K562 (cell line): ENCODE measurements around the gene TRPM4. TPM values are rescaled to one million over a fixed set of nuclear protein-coding genes. Genes with fewer than 3 reads are reported as not detected.

Experiments used
- DEAF1 ChIP-seq: fragments of 450-650 bp; formaldehyde crosslinking; IDR thresholded peaks from 2 replicates; pipeline ENCODE4 v1.4.0; 2020; ENCODE audit warnings: mild to moderate bottlenecking, moderate library complexity
- ELF1 ChIP-seq: fragments of 200-800 bp; sonication (Bioruptor generic); IDR thresholded peaks from 2 replicates; pipeline ENCODE4 v1.6.1; 2016; ENCODE audit warnings: missing genetic modification characterization, missing compliant biosample characterization
- FOXP4 ChIP-seq: sonication (generic); formaldehyde crosslinking; IDR thresholded peaks from 2 replicates; pipeline ENCODE4 v1.8.0; 2022; ENCODE audit warnings: mild to moderate bottlenecking, missing genetic modification reagents, borderline replicate concordance
- L3MBTL2 ChIP-seq: fragments of 450-650 bp; IDR thresholded peaks from 2 replicates; pipeline ENCODE4 v1.6.1; 2016; ENCODE audit warnings: mild to moderate bottlenecking, moderate library complexity
- MGA ChIP-seq: fragments of 450-650 bp; IDR thresholded peaks from 2 replicates; pipeline ENCODE4 v1.6.1; 2016; ENCODE audit warnings: mild to moderate bottlenecking, moderate library complexity
- NR1H2 ChIP-seq: sonication (generic); formaldehyde crosslinking; IDR thresholded peaks from 2 replicates; pipeline ENCODE4 v1.4.0; 2020; ENCODE audit warnings: mild to moderate bottlenecking, missing genetic modification reagents
- RB1 ChIP-seq: fragments of 450-650 bp; IDR thresholded peaks from 2 replicates; pipeline ENCODE4 v1.6.1; 2017; ENCODE audit warnings: low read depth, mild to moderate bottlenecking
- SAFB ChIP-seq: fragments of 200-400 bp; formaldehyde crosslinking; IDR thresholded peaks from 2 replicates; pipeline ENCODE4 v1.6.1; 2017; ENCODE audit warnings: low read depth, low read length, borderline replicate concordance
- TOE1 ChIP-seq, 2 experiments: fragments of 450-650 bp in 1 of 2; sonication (generic) in 1 of 2; formaldehyde crosslinking in 1 of 2; IDR thresholded peaks; 2 replicates each; pipeline versions ENCODE4 v1.7.1 to v1.8.0; 2016 to 2022; ENCODE audit warnings: borderline replicate concordance in 2 of 2, mild to moderate bottlenecking in 2 of 2, antibody characterized with exemption in 1 of 2, inconsistent platforms in 1 of 2, low read depth in 1 of 2, missing genetic modification reagents in 1 of 2, moderate library complexity in 1 of 2
- ZNF184 ChIP-seq: sonication (generic); formaldehyde crosslinking; IDR thresholded peaks from 2 replicates; pipeline ENCODE4 v1.5.0; 2020; ENCODE audit warnings: missing genetic modification reagents
- ZNF586 ChIP-seq: fragments of 450-650 bp; formaldehyde crosslinking; conservative IDR thresholded peaks from 2 replicates; pipeline ENCODE4 v1.4.0; 2020; ENCODE audit warnings: mild to moderate bottlenecking, moderate library complexity
- polyA plus RNA-seq, 8 experiments: library from polyadenylated mRNA; depleted of rRNA in 4 of 8; stranded (reverse) in 5 of 8; unstranded in 3 of 8; fragments of >200 nt; fragmentation: Nextera tagmentation in 2 of 8; fragmentation: Illumina TruSeq in 1 of 8; extraction: Ambion mirVana in 2 of 8; extraction: Trizol in 1 of 8; gene quantifications; 2 replicates each; pipeline versions ENCODE4 v1.2.1 to v1.2.3, GENCODE V29; 2011 to 2014; ENCODE audit warnings: inconsistent platforms in 1 of 8, missing spikeins in 1 of 8
- total RNA-seq, 7 experiments: library from RNA; depleted of rRNA in 6 of 7; stranded (reverse); fragments of >200 nt in 6 of 7; fragmentation: Illumina TruSeq in 2 of 7; extraction: Trizol in 2 of 7; gene quantifications; 2 replicates each; pipeline versions ENCODE4 v1.2.1 to v1.2.3, GENCODE V29; 2011 to 2021; ENCODE audit warnings: low replicate concordance in 1 of 7

TRPM4 gene
- total and polyA plus RNA-seq, 9 of the 15 experiments (the other 6 are each of a cell fraction or from before 2014, with no cell fraction given), result 6.5 to 45.4 (median 15.2) TPM

GRCh38 chr19:49210108-49210900 is 52.7 kb downstream of the TRPM4 start (continued):
- TF ChIP-seq MGA (peak; percentile 53), ZNF184 (CRISPR knock-in tag) (no peak), SAFB (no peak), NR1H2 (peak; percentile 99), ZNF586 (no peak), TOE1 (IDR thresholded peaks at IDR 0.05; ENCODE audit: borderline replicate concordance) (no peak), TOE1 (CRISPR knock-in tag; IDR thresholded peaks at IDR 0.05; ENCODE audit: borderline replicate concordance, low read depth) (no peak), ELF1 (tag) (peak; percentile 47; the same call in 1 of the 2 replicates), L3MBTL2 (peak; percentile 76), RB1 (peak; percentile 18; the same call in 1 of the 2 replicates), DEAF1 (CRISPR knock-in tag) (no peak), FOXP4 (peak; percentile 47; the same call in 1 of the 2 replicates)
